Hippocampal formation (tissue), 2 donors: ENCODE measurements around the gene TNFRSF1A.

ENCODE experiments used
- DNase-seq, 2 donors: peaks; one replicate each; lab custom pipeline; 2025; lab: John Stamatoyannopoulos, UW

The TNFRSF1A gene

DNA sequence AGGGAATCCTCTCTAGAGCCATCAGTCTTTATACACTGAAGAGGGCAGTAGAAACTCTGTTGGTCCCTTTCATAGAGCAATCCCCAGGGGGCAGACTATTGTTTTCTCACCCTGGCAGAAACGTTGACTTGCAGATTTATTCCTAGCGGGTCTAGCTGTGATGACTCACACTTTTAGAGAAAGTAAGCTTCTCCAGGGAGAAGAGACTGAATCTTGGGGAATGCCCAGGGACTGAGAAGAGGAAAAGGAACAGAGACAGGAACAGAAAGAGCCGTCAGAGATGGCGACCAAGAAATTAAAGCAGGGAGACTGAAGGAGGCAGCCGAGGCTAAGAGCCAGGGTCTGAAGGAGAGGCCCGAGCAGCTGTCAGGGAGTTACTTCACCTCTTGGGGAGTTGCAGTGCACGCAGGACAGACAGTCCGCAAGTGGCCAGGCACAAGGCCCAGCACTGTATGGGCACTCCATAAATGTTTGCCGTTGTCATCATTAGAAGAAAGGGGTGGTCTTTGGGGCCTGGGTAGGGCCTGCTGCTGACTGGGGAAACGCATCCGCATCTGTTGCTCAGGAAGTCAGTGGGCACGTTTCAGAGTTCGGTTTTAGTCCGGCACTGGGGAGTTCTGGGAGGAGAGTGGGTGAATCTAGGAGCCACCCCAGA is 18.4 kb downstream of the TNFRSF1A start:
- peak in 1 of 2 donors; percentile 49 for DNase-seq

DNA sequence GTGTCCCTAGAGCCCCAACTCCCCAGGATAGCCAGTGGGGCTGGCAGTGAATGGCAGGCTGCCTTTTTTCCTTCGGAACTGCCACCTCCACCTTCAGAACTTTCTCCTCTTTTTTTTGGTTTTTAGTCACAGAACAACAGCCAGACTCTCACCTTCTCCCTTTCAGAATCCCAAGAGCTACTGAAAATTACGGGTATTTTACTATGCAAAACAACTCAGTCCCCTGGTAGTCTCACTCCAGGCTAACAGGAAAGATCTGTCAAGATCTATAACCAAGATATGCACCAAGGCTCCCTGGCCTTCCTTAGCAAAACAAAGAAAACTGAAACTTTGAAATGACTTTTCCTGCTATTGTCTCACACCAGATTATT is 18.9 kb downstream of the TNFRSF1A start:
- no peak for DNase-seq

DNA sequence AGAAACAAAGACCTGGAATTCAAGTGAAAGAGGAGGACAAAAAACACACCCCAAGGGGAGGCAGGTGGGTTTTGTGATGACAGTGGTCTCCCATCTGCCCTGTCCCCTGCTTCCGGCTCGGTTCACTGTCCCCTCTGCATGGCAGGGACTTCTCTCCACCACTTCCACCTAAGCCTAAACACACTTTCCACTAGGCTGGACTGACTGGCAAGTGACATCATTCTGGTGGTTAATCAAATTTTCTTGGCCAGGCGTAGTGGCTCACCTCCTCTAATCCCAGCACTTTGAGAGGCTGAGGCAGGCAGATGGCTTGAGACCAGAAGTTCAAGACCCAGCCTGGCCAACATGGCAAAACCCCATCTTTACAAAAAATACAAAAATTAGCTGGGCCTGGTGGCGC is 19.5 kb downstream of the TNFRSF1A start:
- DNase-seq = no peak

DNA sequence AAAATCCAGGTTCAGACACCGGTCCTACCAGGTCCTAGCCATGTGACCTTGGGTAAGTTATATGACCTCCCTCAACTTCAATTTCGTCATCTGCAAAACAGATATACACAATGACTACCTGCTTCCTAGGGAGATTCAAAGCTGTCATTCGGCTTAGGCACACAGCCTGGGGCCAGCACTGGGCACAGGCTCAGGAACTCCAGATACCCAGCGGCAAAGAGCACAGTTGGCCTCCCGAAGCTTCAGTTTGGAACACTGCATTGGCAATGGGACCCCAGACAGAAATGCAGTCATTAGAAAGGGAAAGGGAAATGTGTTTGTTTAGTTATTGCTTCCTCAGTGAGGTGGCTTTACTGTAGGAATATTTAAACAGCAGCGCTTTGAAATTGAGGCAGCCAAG is 20.0 kb downstream of the TNFRSF1A start:
- no peak for DNase-seq

DNA sequence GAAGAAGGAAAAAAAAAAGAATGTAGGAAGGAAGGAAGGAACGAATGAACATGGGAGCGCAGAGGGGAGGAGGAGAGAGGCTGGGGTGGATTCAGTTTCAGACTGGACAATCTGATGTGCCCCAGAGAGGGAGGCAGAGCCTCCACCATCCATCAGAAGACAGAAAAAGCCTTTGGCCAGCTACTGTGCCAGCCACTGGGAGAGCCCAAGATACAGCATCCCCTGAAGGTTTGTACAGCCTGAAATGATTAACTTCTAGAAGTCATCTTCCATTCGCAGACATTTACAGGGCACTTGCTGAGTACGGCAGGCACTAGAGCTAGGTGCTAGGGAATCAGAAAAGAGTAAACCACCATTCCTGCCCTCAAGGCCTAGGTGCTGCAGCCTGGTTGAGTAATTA is 22.4 kb downstream of the TNFRSF1A start:
- DNase-seq = no peak

DNA sequence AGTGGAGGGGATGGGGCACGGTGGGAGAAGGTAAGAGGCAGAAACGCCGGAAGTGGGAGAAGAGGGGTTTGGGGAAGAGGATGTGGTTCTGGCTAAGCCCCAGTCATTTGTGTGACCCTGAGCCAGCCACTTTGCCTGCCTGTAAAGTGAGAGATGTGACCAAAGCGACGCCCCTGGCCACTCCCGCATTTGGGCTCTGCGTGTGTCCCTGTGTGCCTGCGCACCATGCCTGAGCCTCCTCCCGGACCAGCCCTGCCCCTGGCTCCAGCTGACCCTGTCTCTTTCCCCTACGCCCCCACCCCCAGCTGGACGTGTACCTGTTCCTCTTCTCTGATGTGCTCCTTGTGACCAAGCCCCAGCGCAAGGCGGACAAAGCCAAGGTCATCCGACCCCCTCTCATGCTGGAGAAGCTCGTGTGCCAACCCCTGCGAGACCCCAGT is 23.4 kb downstream of the TNFRSF1A start:
- DNase-seq = no peak

DNA sequence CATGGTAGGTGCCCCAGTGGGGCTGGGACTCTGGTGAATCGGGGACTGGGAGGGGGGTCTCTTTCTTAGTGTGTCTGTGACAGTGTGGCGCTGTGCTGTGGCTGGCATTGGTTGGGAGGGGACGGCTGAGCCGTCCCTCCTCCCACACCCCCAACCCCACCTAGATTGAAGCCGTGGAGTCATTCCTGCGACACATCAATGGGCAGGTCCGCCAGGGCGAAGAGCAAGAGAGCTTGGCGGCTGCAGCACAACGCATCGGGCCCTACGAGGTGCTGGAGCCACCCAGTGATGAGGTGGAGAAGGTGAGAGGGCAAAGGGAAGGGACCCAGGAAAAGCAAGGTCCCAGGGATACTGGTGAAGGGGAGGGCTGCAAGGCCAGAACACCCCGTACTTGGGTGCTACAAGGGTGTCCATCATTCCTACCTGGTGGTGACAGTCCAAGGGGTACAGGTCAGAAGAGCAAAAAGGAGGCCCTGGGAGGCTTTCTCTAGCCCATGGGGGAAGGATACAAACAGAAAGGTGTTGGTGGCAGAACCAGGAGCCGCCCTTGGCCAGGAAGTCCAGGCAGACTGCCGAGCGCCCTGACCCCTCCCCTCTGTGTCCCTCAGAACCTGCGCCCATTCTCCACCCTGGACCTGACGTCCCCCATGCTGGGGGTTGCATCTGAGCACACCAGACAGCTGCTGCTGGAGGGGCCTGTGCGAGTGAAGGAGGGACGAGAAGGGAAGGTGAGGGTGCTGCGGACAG is 24.0 kb downstream of the TNFRSF1A start:
- DNase-seq = no peak

DNA sequence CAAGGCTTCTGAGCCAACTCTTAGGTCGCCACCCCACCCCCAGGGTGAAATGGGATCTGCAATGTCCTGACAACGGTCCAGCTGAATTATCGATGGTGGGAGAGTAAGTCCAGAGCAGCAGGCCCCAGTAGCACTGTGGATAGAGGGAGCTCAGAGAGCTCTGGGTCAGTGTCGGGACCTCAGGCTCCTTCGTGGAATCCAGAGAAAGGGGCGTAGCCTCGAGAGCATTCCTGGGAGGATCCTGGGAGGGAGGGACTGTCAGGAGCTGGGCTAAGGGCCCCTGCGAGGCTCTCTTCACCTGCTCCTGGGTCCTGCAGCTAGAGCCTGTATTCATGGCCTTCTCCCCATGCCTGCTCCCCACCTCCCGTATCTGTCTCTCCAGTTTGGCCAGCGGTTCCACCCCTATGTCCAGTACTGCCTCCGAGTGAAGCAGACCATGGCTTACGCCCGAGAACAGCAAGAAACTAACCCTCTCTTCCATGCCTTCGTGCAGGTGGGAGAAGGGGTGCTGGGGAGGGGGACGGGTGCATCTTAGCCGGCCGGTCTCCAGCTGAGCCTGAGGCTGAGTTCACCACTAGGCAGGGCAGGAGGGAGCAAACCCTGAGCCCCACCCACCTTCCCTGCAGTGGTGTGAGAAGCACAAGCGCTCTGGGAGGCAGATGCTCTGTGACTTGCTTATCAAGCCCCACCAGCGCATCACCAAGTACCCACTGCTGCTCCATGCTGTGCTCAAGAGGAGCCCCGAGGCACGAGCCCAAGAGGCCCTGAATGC is 24.8 kb downstream of the TNFRSF1A start:
- no peak for DNase-seq

DNA sequence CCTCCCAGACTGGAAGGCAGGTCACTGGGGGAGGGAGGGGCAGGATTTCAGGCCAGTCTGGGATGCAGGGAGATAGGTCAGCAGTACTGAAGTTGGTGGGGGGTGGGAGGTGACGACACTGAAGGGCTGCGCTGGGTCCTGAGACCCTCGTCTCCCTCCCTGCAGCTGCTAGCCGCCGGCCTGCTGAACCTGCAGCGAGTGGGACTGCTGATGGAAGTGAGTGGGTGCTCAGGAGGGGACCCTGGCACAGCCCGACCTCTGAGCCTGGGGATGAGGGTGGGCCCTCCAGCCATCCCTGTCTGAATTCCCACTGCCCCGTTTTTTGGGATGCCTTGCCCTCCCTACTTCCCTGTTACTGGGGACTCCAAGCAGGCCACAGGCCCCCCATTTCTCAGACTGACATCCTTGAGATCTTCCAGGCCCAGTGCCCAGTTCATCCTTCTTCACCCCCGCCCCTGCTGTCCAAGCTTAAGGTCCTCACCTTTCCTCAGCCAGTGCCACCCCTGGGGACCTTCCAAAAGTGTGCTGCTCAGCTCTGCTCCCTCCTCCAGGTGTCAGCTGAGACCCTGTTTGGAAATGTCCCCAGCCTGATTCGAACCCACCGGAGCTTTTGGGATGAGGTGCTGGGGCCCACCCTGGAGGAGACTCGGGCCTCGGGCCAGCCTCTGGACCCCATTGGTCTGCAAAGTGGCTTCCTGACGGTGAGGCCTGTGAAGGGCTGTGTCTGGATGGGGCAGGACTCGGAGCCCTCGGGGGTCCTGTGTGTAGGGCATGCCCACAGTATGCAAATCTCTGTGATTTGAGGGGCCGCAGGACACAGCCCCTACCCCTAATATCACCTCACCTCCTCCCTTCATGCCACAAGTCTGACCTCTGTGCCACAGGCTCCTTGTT is 25.9 kb downstream of the TNFRSF1A start:
- DNase-seq = no peak

DNA sequence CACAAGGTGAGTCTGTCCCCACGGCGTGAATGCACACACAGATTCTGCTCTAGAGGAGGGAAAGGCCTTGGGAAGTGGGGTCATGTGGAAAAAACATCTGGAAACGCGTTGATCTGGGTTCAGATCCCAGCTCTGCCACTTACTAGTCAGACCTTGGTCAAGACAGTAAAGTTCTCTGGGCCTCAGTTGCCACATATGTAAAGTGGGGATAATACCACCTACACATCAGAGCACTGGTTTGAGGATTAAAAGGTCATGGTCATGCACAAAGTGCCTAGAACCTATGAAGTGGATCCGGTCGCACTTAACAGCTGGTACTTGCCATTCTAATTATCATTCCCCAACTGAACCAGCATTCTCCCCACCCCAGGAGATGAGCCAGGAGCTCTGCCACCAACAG is 26.7 kb downstream of the TNFRSF1A start:
- DNase-seq = no peak

DNA sequence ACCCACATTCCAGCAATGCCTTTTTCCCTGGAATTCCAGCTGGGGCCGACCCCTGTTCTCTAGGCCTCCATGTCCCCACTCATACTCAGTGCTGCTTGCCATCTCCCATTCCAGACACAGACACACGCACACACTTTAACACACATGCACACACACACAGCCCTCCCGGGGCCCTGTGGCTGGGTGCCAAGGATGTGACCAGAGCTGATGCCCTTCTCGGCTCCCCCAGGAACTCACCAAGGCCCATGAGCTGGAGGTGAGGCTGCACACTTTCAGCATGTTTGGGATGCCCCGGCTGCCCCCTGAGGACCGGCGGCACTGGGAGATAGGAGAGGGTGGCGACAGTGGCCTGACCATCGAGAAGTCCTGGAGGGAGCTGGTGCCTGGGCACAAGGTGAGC is 27.1 kb downstream of the TNFRSF1A start:
- DNase-seq = no peak

DNA sequence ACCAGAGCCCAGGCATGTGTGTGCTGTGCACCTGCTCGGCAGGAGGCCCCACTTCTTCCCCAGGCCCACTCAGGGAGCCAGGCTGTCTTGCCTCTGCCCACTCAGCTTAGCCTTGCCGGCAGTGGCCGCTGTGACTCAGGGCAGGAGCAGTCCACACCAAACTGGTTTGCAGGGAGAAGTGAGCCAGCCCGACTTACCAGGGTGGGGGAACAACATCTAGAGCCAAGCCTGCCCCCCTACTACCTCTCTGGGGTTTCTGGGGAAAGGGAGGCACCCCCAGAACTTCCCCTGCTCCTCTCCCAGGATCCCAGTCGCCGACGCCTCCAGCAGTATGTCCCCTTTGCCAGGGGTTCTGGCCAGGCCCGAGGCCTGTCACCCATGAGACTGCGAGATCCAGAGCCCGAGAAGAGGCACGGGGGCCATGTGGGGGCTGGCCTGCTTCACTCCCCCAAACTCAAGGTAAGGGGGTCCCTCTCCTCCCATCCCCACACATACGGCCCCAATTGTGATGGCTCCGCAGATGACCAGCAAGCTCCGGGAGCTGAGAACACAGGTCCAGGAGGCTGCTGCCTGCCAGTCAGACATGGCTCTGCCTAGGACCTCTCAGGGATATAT is 28.4 kb downstream of the TNFRSF1A start:
- DNase-seq = no peak

DNA sequence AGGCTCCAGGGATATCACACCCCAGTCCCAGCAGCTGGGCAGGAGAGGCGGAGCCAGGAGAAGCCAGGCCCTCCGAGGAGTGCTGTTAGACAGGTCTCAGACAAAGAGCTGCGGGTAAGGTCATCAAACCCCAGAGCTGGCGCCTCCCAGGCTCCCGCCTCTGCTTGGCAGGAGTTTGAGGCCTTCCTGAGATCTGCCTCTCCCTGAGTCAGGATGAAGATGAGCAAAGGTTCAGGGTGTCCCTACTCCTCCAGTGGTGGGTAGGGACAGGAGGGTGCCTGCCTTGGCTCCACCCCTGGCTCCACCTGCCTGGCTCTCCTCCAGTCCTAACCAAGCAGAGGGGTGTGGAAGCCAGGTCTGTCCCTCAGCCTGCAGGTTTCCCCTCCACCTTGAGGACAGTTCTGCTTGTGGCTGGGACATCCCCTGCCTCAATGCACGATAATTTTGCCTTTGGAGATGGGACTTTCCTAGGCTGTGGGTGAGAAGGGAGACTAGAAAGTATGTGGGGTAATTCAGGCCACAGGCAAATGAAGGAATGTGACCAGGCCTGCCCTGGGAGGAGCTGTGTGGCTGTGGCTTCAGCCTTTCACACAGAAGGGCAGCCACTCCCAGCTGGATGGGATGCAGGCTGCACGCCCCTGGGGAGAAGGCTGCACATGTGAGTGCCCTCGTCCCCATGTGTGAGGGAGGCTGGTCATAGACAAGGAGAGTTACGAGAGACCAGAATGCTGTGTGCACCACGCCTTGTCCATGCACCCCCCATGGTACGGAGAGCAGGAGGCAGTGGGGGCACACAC is 29.1 kb downstream of the TNFRSF1A start:
- DNase-seq = no peak

DNA sequence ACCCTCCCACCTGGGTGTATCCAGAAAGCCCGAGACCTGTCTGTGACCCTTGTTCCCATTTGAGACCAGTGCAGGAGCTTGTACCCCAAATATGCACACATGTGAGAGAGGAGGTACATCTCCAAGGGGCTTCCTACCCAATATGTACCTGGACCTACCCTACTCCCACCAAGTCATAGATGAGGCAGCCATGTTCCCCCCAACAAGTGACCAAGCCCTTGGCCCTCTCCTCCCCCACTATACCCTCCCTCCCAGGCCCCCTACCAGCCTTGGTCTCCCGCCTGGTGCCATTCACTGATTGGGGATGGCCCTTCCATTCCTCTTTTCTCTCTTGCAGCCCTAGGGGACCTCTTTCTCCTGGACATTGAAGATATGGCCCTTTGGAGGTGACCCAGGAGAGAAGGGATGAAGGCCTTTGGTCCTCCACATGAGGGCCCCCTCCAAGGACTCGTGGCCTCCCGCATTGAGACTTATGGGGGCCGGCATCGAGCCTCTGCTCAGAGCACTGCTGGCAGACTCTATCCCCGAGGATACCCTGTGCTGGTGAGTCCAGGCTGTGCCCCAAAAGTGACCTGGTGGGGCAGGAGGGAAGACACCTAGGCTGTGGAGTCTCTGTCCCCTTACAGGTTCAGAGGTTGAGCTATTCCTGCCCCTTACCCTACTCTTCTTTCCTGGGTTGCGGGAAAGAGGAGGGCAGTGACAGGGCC is 29.9 kb downstream of the TNFRSF1A start:
- DNase-seq = no peak

DNA sequence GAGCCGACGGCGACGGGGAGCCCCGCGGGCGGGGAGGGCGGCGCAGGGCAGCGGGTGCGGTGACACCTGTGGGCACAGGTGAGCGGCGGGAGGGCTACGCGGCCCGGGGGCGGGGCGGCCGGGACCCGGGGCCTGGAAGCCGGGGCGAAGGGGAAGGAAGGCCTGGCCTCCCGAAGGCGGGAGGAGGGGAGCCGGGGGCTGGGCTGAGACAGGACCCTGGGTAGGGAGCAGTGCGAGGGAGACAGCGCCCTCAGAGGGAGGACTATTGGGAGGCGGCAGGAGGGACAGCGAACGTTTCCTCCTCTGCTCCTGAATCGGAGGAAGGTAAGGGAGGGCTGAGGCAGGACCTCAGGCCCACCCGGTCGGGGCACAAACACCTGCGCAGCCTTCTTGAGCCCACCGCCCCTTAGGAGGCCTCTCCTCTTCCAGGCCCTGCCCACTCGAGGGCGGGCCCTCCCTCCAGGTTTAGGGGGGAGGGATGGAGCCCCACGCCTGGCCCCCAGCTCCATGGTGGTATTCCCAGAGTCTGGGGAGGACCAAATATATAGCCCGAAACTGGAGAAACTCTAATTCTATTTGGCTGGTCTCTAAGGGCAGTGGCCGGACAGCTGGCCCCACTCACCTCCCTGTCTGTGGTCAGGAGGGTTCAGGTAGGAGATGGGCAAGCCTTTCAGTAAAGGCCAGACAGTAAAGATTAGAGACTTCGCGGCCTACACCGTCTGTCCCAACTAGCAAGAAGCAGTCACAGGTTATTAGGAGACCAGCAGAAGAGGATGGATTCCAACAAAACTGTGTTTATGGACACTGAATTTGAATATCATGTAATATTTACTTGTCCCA is 30.9 kb downstream of the TNFRSF1A start:
- DNase-seq = no peak

DNA sequence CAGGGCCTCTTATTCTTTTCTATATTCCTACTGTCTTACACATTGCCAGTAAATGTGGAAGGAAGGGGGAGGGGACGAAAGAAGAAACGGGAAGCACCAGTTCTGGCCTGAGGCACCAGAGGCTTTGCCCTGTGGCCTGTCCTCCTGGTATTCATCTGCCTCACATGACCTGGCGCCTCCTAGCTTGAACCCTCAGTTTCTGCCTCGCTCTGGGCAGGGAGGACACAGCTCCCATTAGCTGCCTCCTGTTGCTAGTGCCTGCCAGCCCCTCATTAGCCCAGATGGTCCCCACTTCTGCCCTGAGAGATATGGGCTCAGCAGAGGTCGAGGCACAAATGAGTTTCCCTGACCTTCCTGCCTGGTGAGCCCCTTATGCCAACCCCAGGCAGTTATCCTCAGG is 34.3 kb downstream of the TNFRSF1A start:
- DNase-seq = peak in 1 of 2 donors; percentile 25

DNA sequence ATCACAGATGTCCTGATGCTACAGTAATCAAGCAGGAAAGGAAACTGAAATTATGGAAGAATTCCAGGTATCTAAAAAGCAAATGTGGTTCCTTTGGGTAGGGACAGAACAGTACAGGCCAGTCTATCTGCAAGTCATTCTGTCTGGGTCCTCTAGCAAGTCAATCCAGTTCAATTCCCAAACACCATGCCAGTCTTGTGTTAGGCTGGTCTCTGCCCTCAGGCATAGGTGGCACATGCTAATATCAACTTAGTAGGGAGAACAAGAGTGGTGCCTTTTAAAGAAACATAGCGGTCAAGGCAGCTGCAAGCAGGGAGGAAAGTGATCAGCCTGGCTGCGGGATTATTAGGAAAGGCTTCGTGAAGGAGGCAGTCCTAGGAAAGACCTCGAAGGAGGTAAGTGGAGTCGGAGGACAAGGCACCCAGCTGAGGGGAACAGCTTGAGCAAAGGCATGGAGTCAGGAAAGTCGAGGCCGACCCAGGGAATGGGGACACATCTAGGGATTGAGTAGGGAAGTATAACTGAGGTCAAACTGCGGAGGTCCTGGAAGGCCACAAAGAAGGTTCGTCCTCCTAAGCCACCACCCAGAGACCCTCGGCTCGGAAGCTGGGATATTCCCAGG is 35.2 kb downstream of the TNFRSF1A start:
- DNase-seq = no peak

DNA sequence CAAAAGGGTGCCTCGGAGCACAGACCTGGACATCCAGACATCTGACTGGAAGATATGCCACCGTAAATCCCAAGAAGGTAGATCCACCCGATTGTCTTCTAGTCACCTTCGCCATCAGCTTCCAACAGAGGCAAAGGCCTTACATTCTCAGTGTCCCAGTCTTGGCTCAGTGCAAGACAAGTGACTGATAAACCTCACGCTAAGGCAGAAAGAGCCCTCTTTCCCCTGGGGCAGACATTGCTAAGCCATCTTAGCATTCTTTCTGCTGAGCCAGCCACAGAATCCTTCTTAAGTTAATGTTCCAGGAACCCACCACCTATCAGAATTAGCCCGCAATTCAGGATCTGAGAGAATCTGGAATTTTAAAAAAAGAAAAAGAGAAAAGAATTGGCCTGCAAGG is 35.7 kb downstream of the TNFRSF1A start:
- no peak for DNase-seq

DNA sequence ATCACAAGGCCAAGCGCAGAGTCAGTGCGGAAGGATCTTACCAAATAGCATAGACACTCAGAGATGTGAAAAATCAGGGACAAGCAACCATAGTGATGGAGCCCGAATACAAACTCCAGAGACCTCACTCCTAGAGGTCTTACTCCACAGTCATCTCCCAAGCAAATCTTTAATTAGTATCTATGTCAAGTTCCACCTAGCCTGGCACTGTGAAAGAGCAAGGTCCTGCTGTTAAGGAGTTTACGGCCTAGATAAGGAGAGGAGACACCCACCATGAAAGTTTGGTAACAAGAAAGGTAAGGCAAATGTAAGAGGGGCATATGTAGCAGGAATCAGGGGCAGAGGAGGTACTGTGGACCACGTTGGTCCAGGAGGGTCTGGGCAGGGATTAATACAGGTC is 38.8 kb downstream of the TNFRSF1A start:
- no peak for DNase-seq
